GM21381 (cell line): ENCODE measurements around the gene TMEM267.
A peak's percentile ranks its signal among the peaks of the same experiment; 100 is the strongest.
"Not testable (repeated sequence)": the region's sequence is repeated elsewhere in the genome, so short reads cannot be mapped to it uniquely, and the experiment has no call there.

Experiments used
- ATAC-seq: cut with Tn5 transposase; IDR thresholded peaks from one replicate; pipeline ENCODE4 v1.9.1; 2021; ENCODE audit warnings: mild to moderate bottlenecking, moderate library complexity; ENCODE audit not compliant: unreplicated experiment

TMEM267 gene

GRCh38 chr5:43483298-43484105 lies at the start of gene TMEM267:
TSS of gene TMEM267 (minus strand) at chr5:43483865. CDS start at chr5:43453969, 29,896 bp downstream.
- ATAC-seq: peak; percentile 91

- ATAC-seq: no peak
Observed at GRCh38 chr5:43530648-43531047, 47.0 kb upstream of the TMEM267 start.

GRCh38 chr5:43523662-43524072 lies 40.0 kb upstream of the TMEM267 start:
- no peak for ATAC-seq

GRCh38 chr5:43520615-43521014 lies 37.0 kb upstream of the TMEM267 start:
- ATAC-seq: no peak

- no peak for ATAC-seq
Observed at GRCh38 chr5:43515678-43516048, 32.0 kb upstream of the TMEM267 start.

- ATAC-seq: peak; percentile 98
Observed at GRCh38 chr5:43514816-43515677, 31.4 kb upstream of the TMEM267 start, which contains the start of gene C5orf34. TSS of gene C5orf34 (minus strand) at chr5:43515148. CDS start at chr5:43509339, 5,809 bp downstream.

- peak; percentile 20 for ATAC-seq
Observed at GRCh38 chr5:43514471-43514815, 30.8 kb upstream of the TMEM267 start.

GRCh38 chr5:43514025-43514424 lies 30.4 kb upstream of the TMEM267 start:
- no peak for ATAC-seq

GRCh38 chr5:43511062-43511461 lies 27.4 kb upstream of the TMEM267 start:
- not testable (repeated sequence) for ATAC-seq

GRCh38 chr5:43498581-43498980 lies 14.9 kb upstream of the TMEM267 start:
- ATAC-seq: no peak

GRCh38 chr5:43497311-43498104 lies 13.8 kb upstream of the TMEM267 start:
- no peak for ATAC-seq

- ATAC-seq: no peak
Observed at GRCh38 chr5:43491326-43491725, 7.7 kb upstream of the TMEM267 start.

- no peak for ATAC-seq
Observed at GRCh38 chr5:43486353-43486752, 2.7 kb upstream of the TMEM267 start.

- no peak for ATAC-seq
Observed at GRCh38 chr5:43485406-43485805, 1.7 kb upstream of the TMEM267 start.

GRCh38 chr5:43484106-43484849 lies 613 bp upstream of the TMEM267 start:
- ATAC-seq: peak; percentile 65

GRCh38 chr5:43482490-43483297 lies 971 bp downstream of the TMEM267 start:
- ATAC-seq: no peak

GRCh38 chr5:43469671-43470391 lies 13.8 kb downstream of the TMEM267 start:
- ATAC-seq: no peak

- ATAC-seq: no peak
Observed at GRCh38 chr5:43467100-43467499, 16.6 kb downstream of the TMEM267 start.

- ATAC-seq: not testable (repeated sequence)
Observed at GRCh38 chr5:43465455-43465854, 18.2 kb downstream of the TMEM267 start.
